ENCODE data around the gene UBE2R2. TPM values are rescaled to one million over a fixed set of nuclear protein-coding genes. Genes with fewer than 3 reads are reported as not detected.

The UBE2R2 gene
- total and polyA plus RNA-seq, 2 of the 4 experiments (the other 2 are of a cell fraction), result 12.7 to 24.8 TPM

DNA sequence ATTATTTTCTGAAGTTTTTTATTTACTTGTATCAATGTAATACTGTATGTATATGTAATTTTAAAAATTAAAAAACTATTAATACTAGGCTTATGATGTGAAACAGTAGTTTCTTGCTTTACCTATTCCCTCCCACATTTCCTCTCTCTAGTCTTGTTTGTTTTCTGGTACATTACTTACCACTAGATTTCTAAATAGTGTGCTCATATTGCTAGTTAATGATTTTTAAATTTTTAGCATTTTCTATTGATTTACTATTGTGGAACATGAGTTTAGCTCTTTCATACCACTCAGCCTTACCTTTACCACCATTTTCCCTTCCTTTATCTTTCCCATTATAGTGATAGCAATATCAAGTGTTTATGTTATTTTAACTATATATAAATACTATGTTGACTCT is 39.3 kb downstream of the UBE2R2 start:
- ATAC-seq (ENCODE audit: low read depth) (no peak), DNase-seq (no peak)
- no TSS peak for BruUV-seq (replicated peaks)
- no peaks in the 10 kb centered on the region for H3K27me3 ChIP-seq (ENCODE audit: control insufficient read depth, insufficient read depth, low read length)
- H4K20me1 ChIP-seq (ENCODE audit: insufficient read depth, low read length), result peaks cover 96% of the 10 kb centered on the region
- H3K4ac ChIP-seq (ENCODE audit: low read depth, low read length), result no peak overlapping the region
- H3K9me1 ChIP-seq (ENCODE audit: insufficient read depth, low read length), result peaks cover 17% of the 10 kb centered on the region
- H2BK15ac ChIP-seq (ENCODE audit: low read depth, low read length), result no peak overlapping the region
- H2BK120ac ChIP-seq (ENCODE audit: low read depth, low read length), result no peak overlapping the region
- peaks cover 6 to 65% of the 10 kb centered on the region in 2 experiments for H3K79me1 ChIP-seq (ENCODE audit: low read depth in 1 of 2, low read length in 2 of 2)
- no peak overlapping the region for H3K4me2 ChIP-seq (ENCODE audit: low read depth, low read length)
- no peak overlapping the region for H4K8ac ChIP-seq (ENCODE audit: low read depth in 2 of 2, low read length in 2 of 2)
- H3K9me3 ChIP-seq (ENCODE audit: control insufficient read depth, insufficient read depth, low read length), result no peaks in the 10 kb centered on the region
- ChIA-PET POLR2A (ENCODE audit: unreplicated experiment) (no interaction called here), CTCF (interaction anchor here (0.6 kb wide), 1 partner anchor 710 kb away, joined by 3 read pairs; no protein-coding TSS in a partner anchor)
- H2BK5ac ChIP-seq (ENCODE audit: low read depth, low read length, poor library complexity, severe bottlenecking), result no peak overlapping the region
- H3K36me3 ChIP-seq (ENCODE audit: control insufficient read depth, insufficient read depth, low read length), result peaks cover 3% of the 10 kb centered on the region
- dilution Hi-C loops (cut with HindIII; ENCODE audit: low sequenced_read_pairs, unreplicated experiment) (no loop called here), intact Hi-C loops (cut with micrococcal nuclease) (no loop called here), in situ Hi-C loops (cut with MboI; ENCODE audit: low sequenced_read_pairs) (no loop called here)
- TF ChIP-seq CEBPB (IDR thresholded peaks at IDR 0.05; ENCODE audit: low read depth, low read length) (no peak), RAD21 (IDR thresholded peaks at IDR 0.05; ENCODE audit: low read length) (no peak), POLR2A (IDR thresholded peaks at IDR 0.05; ENCODE audit: low read depth, low read length) (no peak), RCOR1 (IDR thresholded peaks at IDR 0.05; ENCODE audit: insufficient replicate concordance, low read length) (no peak)
- H2BK20ac ChIP-seq (ENCODE audit: low read depth, low read length), result no peak overlapping the region
- H3K9ac ChIP-seq (ENCODE audit: low read depth, low read length), result no peak overlapping the region
- H3K4me1 ChIP-seq (ENCODE audit: control insufficient read depth, insufficient read depth, low read length), result peaks cover 12% of the 10 kb centered on the region
- H4K91ac ChIP-seq (ENCODE audit: insufficient read depth, low read depth, low read length), result no peak overlapping the region
- H3K27ac ChIP-seq (ENCODE audit: insufficient read depth, low read length), result no peak overlapping the region
- H2AFZ ChIP-seq (replicated peaks; ENCODE audit: low read length, poor library complexity), result no peak overlapping the region
- H3K23ac ChIP-seq (ENCODE audit: low read depth, low read length), result 0 out of 2 replicates have a peak overlapping the region, but pooled peaks have one; percentile 27
- no peak overlapping the region for H4K5ac ChIP-seq (ENCODE audit: low read depth, low read length)
- H2AK5ac ChIP-seq (ENCODE audit: low read depth, low read length), result no peak overlapping the region
- H3K4me3 ChIP-seq (ENCODE audit: insufficient read depth, low read depth, low read length), result no peak overlapping the region
- no peak overlapping the region for H3K18ac ChIP-seq (ENCODE audit: low read depth, low read length)
- no peak overlapping the region for H3K56ac ChIP-seq (ENCODE audit: extremely low read depth, insufficient read depth, low read length)
- H3K14ac ChIP-seq (replicated peaks; ENCODE audit: low read depth, low read length), result no peak overlapping the region
- no peak overlapping the region for H2AK9ac ChIP-seq (replicated peaks; ENCODE audit: low read depth, low read length, poor library complexity)
